ENCODE data around the gene NPW.

Gene NPW

GRCh38 chr16:2058420-2058819 is 38.8 kb downstream of the NPW start:
- Histone ChIP-seq H3K27ac (no peak overlapping the region), H3K4me3 (no peak overlapping the region), H3K9me3 (no peaks in the 10 kb centered on the region), H3K4me1 (no peaks in the 10 kb centered on the region), H3K27me3 (no peaks in the 10 kb centered on the region), H3K36me3 (peaks cover 40 to 97% (median 79%) of the 10 kb centered on the region in 3 donors)
- intact Hi-C loops (cut with DNase I; ENCODE audit: low total_unique reads): no loop called here
- no peak for DNase-seq
- TF ChIP-seq CTCF (IDR thresholded peaks at IDR 0.05): no peak

- H3K27me3 ChIP-seq: no peaks in the 10 kb centered on the region
- DNase-seq: no peak
- intact Hi-C loops (cut with DNase I; ENCODE audit: low total_unique reads): no loop called here
- no peaks in the 10 kb centered on the region for H3K4me1 ChIP-seq
- no peak for TF ChIP-seq CTCF (IDR thresholded peaks at IDR 0.05)
- peaks cover 40 to 97% (median 79%) of the 10 kb centered on the region in 3 donors for H3K36me3 ChIP-seq
- H3K9me3 ChIP-seq: no peaks in the 10 kb centered on the region
- no peak overlapping the region for H3K4me3 ChIP-seq
- no peak overlapping the region for H3K27ac ChIP-seq
Measured at GRCh38 chr16:2058872-2059271, 39.3 kb downstream of the NPW start.

GRCh38 chr16:2060346-2060745 is 40.8 kb downstream of the NPW start:
- H3K4me3 ChIP-seq: no peak overlapping the region
- intact Hi-C loops (cut with DNase I; ENCODE audit: low total_unique reads): no loop called here
- H3K36me3 ChIP-seq: peaks cover 36 to 97% (median 75%) of the 10 kb centered on the region in 3 donors

GRCh38 chr16:2061023-2061422 is 41.4 kb downstream of the NPW start:
- Histone ChIP-seq H3K27ac (no peak overlapping the region), H3K27me3 (no peaks in the 10 kb centered on the region), H3K4me3 (no peak overlapping the region), H3K9me3 (no peaks in the 10 kb centered on the region), H3K4me1 (no peaks in the 10 kb centered on the region), H3K36me3 (peaks cover 42 to 97% (median 79%) of the 10 kb centered on the region in 3 donors)
- intact Hi-C loops (cut with DNase I; ENCODE audit: low total_unique reads): no loop called here
- no peak for TF ChIP-seq CTCF (IDR thresholded peaks at IDR 0.05)
- DNase-seq: no peak

More at GRCh38 chr16:2060346-2060745, 40.8 kb downstream of the NPW start:
- Histone ChIP-seq H3K27me3 (no peaks in the 10 kb centered on the region), H3K27ac (no peak overlapping the region), H3K4me1 (no peaks in the 10 kb centered on the region), H3K9me3 (no peaks in the 10 kb centered on the region)
- no peak for DNase-seq
- no peak for TF ChIP-seq CTCF (IDR thresholded peaks at IDR 0.05)

- no peak for DNase-seq
- no peaks in the 10 kb centered on the region for H3K27me3 ChIP-seq
- TF ChIP-seq CTCF (IDR thresholded peaks at IDR 0.05): no peak
- no peak overlapping the region for H3K27ac ChIP-seq
- intact Hi-C loops (cut with DNase I; ENCODE audit: low total_unique reads): no loop called here
- H3K9me3 ChIP-seq: no peaks in the 10 kb centered on the region
- H3K4me3 ChIP-seq: no peak overlapping the region
- no peaks in the 10 kb centered on the region for H3K4me1 ChIP-seq
- peaks cover 47 to 97% (median 78%) of the 10 kb centered on the region in 3 donors for H3K36me3 ChIP-seq
Measured at GRCh38 chr16:2061526-2061925, 41.9 kb downstream of the NPW start.

- Histone ChIP-seq H3K27me3 (no peaks in the 10 kb centered on the region), H3K27ac (no peak overlapping the region), H3K4me3 (no peak overlapping the region), H3K4me1 (no peaks in the 10 kb centered on the region), H3K9me3 (no peaks in the 10 kb centered on the region), H3K36me3 (peaks cover 50 to 97% (median 75%) of the 10 kb centered on the region in 3 donors)
- intact Hi-C loops (cut with DNase I; ENCODE audit: low total_unique reads): no loop called here
- TF ChIP-seq CTCF (IDR thresholded peaks at IDR 0.05): no peak
- no peak for DNase-seq
Measured at GRCh38 chr16:2062801-2063200, 43.2 kb downstream of the NPW start.
